HL-60 (cell line): ENCODE results near the gene TANC1.

Source experiments
- DNase-seq, 2 experiments: peaks; one replicate each; pipeline ENCODE4 v3.0.0-alpha.2; 2010 to 2020; ENCODE audit warnings: low read depth in 1 of 2, low spot score in 1 of 2
- H3K27ac ChIP-seq: fragments of 250-450 bp; sonication (Bioruptor Pico); replicated peaks from 2 replicates; pipeline ENCODE4 v1.5.1; 2020; ENCODE audit warnings: mild to moderate bottlenecking, moderate library complexity
- H3K27me3 ChIP-seq: fragments of 250-450 bp; sonication (Bioruptor Pico); 2 replicates; pipeline ENCODE4 v1.5.1; 2021; ENCODE audit warnings: mild to moderate bottlenecking, moderate library complexity; ENCODE audit not compliant: insufficient read depth, poor library complexity, severe bottlenecking
- H3K4me3 ChIP-seq: replicated peaks from 2 replicates; pipeline ENCODE4 v1.5.1; 2011; ENCODE audit warnings: mild to moderate bottlenecking, control low read depth, low read length; ENCODE audit not compliant: insufficient read depth
- CTCF ChIP-seq: IDR thresholded peaks from one replicate; pipeline ENCODE4 v1.5.1; 2011; ENCODE audit warnings: low read length, control low read depth, inconsistent platforms; ENCODE audit not compliant: insufficient read depth
- GABPA ChIP-seq: IDR thresholded peaks from 2 replicates; pipeline ENCODE4 v1.6.1; 2012; ENCODE audit warnings: low read depth
- POLR2AphosphoS5 ChIP-seq: IDR thresholded peaks from 2 replicates; pipeline ENCODE4 v1.6.1; 2012; ENCODE audit warnings: low read depth
- REST ChIP-seq: IDR thresholded peaks from 2 replicates; pipeline ENCODE4 v1.6.1; 2012; ENCODE audit warnings: low read depth; ENCODE audit not compliant: insufficient replicate concordance
- SPI1 ChIP-seq: IDR thresholded peaks from 2 replicates; pipeline ENCODE4 v1.6.1; 2012; ENCODE audit warnings: low read depth, mild to moderate bottlenecking, borderline replicate concordance

Gene TANC1

GRCh38 chr2:159065891-159066290, 97.5 kb downstream of the TANC1 start:
- no peak overlapping the region for H3K27ac ChIP-seq
- H3K27me3 ChIP-seq = no peaks in the 10 kb centered on the region
- TF ChIP-seq POLR2AphosphoS5 = no peak
- no peak for TF ChIP-seq CTCF
- no peak overlapping the region for H3K4me3 ChIP-seq
- no peak for DNase-seq

GRCh38 chr2:159066541-159067156, 98.2 kb downstream of the TANC1 start:
- no peak for DNase-seq
- Histone ChIP-seq H3K27ac (no peak overlapping the region), H3K4me3 (no peak overlapping the region), H3K27me3 (no peaks in the 10 kb centered on the region)
- no peak for TF ChIP-seq SPI1
- no peak for TF ChIP-seq CTCF
- TF ChIP-seq REST = no peak
- no peak for TF ChIP-seq GABPA
- TF ChIP-seq POLR2AphosphoS5 = no peak

- Histone ChIP-seq H3K27me3 (no peaks in the 10 kb centered on the region), H3K27ac (no peak overlapping the region), H3K4me3 (no peak overlapping the region)
- no peak for DNase-seq
- no peak for TF ChIP-seq GABPA
- no peak for TF ChIP-seq POLR2AphosphoS5
- no peak for TF ChIP-seq SPI1
- no peak for TF ChIP-seq CTCF
- no peak for TF ChIP-seq REST
Measured at GRCh38 chr2:159067971-159068370, 99.5 kb downstream of the TANC1 start.

GRCh38 chr2:159069229-159069628, 100.8 kb downstream of the TANC1 start:
- DNase-seq = no peak
- Histone ChIP-seq H3K4me3 (no peak overlapping the region), H3K27ac (no peak overlapping the region), H3K27me3 (no peaks in the 10 kb centered on the region)
- no peak for TF ChIP-seq CTCF
- no peak for TF ChIP-seq SPI1
- TF ChIP-seq GABPA = no peak
- no peak for TF ChIP-seq POLR2AphosphoS5
- TF ChIP-seq REST = no peak
